ENCODE data around the gene STUM.
"Not testable (repeated sequence)": the region's sequence is repeated elsewhere in the genome, so short reads cannot be mapped to it uniquely, and the experiment has no call there.

STUM gene

GRCh38 chr1:226593541-226593940 lies 45.0 kb downstream of the STUM start:
- H3K36me3 ChIP-seq (ENCODE audit: control insufficient read depth, insufficient read depth, low read length): no peaks in the 10 kb centered on the region
- WGBS, 2 experiments: 87 to 88% methylated on average over 8 of the region's 8 CpGs
- no peaks in the 10 kb centered on the region for H3K4me1 ChIP-seq (ENCODE audit: control insufficient read depth, insufficient read depth, low read length)
- no peak overlapping the region for H3K4me3 ChIP-seq (ENCODE audit: insufficient read depth, low read depth, low read length)
- no peaks in the 10 kb centered on the region for H3K27me3 ChIP-seq (ENCODE audit: control insufficient read depth, insufficient read depth, low read length, poor library complexity, severe bottlenecking)
- no peak overlapping the region for H3K27ac ChIP-seq (ENCODE audit: insufficient read depth, low read depth, low read length, poor library complexity, severe bottlenecking)
- H3K9me3 ChIP-seq (ENCODE audit: control insufficient read depth, low read length): no peaks in the 10 kb centered on the region

- Histone ChIP-seq H3K9me3 (ENCODE audit: control insufficient read depth, low read length) (no peaks in the 10 kb centered on the region), H3K36me3 (ENCODE audit: control insufficient read depth, insufficient read depth, low read length) (no peaks in the 10 kb centered on the region), H3K4me3 (ENCODE audit: insufficient read depth, low read depth, low read length) (no peak overlapping the region), H3K4me1 (ENCODE audit: control insufficient read depth, insufficient read depth, low read length) (no peaks in the 10 kb centered on the region), H3K27ac (ENCODE audit: insufficient read depth, low read depth, low read length, poor library complexity, severe bottlenecking) (no peak overlapping the region), H3K27me3 (ENCODE audit: control insufficient read depth, insufficient read depth, low read length, poor library complexity, severe bottlenecking) (no peaks in the 10 kb centered on the region)
- 93 to 94% methylated on average over 16 of the region's 16 CpGs for WGBS, 2 experiments
Measured at GRCh38 chr1:226596531-226597165, 48.1 kb downstream of the STUM start.

- H3K4me3 ChIP-seq (ENCODE audit: insufficient read depth, low read depth, low read length): no peak overlapping the region
- no peaks in the 10 kb centered on the region for H3K9me3 ChIP-seq (ENCODE audit: control insufficient read depth, low read length)
- H3K27me3 ChIP-seq (ENCODE audit: control insufficient read depth, insufficient read depth, low read length, poor library complexity, severe bottlenecking): no peaks in the 10 kb centered on the region
- 89 to 93% methylated on average over 5 of the region's 5 CpGs for WGBS, 2 experiments
- no peaks in the 10 kb centered on the region for H3K36me3 ChIP-seq (ENCODE audit: control insufficient read depth, insufficient read depth, low read length)
- H3K27ac ChIP-seq (ENCODE audit: insufficient read depth, low read depth, low read length, poor library complexity, severe bottlenecking): no peak overlapping the region
- peaks cover 5% of the 10 kb centered on the region for H3K4me1 ChIP-seq (ENCODE audit: control insufficient read depth, insufficient read depth, low read length)
Measured at GRCh38 chr1:226597616-226598454, 49.3 kb downstream of the STUM start.

- H3K4me3 ChIP-seq (ENCODE audit: insufficient read depth, low read depth, low read length): no peak overlapping the region
- no peaks in the 10 kb centered on the region for H3K9me3 ChIP-seq (ENCODE audit: control insufficient read depth, low read length)
- H3K4me1 ChIP-seq (ENCODE audit: control insufficient read depth, insufficient read depth, low read length): peaks cover 6% of the 10 kb centered on the region
- WGBS, 2 experiments: 88 to 94% methylated on average over 2 of the region's 2 CpGs
- H3K27ac ChIP-seq (ENCODE audit: insufficient read depth, low read depth, low read length, poor library complexity, severe bottlenecking): no peak overlapping the region
- no peaks in the 10 kb centered on the region for H3K27me3 ChIP-seq (ENCODE audit: control insufficient read depth, insufficient read depth, low read length, poor library complexity, severe bottlenecking)
- H3K36me3 ChIP-seq (ENCODE audit: control insufficient read depth, insufficient read depth, low read length): no peaks in the 10 kb centered on the region
Measured at GRCh38 chr1:226598455-226598849, 49.9 kb downstream of the STUM start.

- not testable (repeated sequence) for H3K36me3 ChIP-seq (ENCODE audit: control insufficient read depth, insufficient read depth, low read length); H3K27me3 ChIP-seq (ENCODE audit: control insufficient read depth, insufficient read depth, low read length, poor library complexity, severe bottlenecking); H3K27ac ChIP-seq (ENCODE audit: insufficient read depth, low read depth, low read length, poor library complexity, severe bottlenecking); H3K4me3 ChIP-seq (ENCODE audit: insufficient read depth, low read depth, low read length); H3K9me3 ChIP-seq (ENCODE audit: control insufficient read depth, low read length)
- 99 to 100% methylated on average over 3 of the region's 3 CpGs for WGBS, 2 experiments
- peaks cover 11% of the 10 kb centered on the region for H3K4me1 ChIP-seq (ENCODE audit: control insufficient read depth, insufficient read depth, low read length)
Measured at GRCh38 chr1:226598955-226599354, 50.4 kb downstream of the STUM start.

- Histone ChIP-seq H3K9me3 (ENCODE audit: control insufficient read depth, low read length) (no peaks in the 10 kb centered on the region), H3K27ac (ENCODE audit: insufficient read depth, low read depth, low read length, poor library complexity, severe bottlenecking) (no peak overlapping the region), H3K36me3 (ENCODE audit: control insufficient read depth, insufficient read depth, low read length) (no peaks in the 10 kb centered on the region), H3K4me3 (ENCODE audit: insufficient read depth, low read depth, low read length) (no peak overlapping the region), H3K27me3 (ENCODE audit: control insufficient read depth, insufficient read depth, low read length, poor library complexity, severe bottlenecking) (no peaks in the 10 kb centered on the region), H3K4me1 (ENCODE audit: control insufficient read depth, insufficient read depth, low read length) (peaks cover 19% of the 10 kb centered on the region)
Measured at GRCh38 chr1:226599636-226600238, 51.2 kb downstream of the STUM start.

GRCh38 chr1:226600254-226600653 lies 51.7 kb downstream of the STUM start:
- Histone ChIP-seq H3K4me3 (ENCODE audit: insufficient read depth, low read depth, low read length) (no peak overlapping the region), H3K36me3 (ENCODE audit: control insufficient read depth, insufficient read depth, low read length) (no peaks in the 10 kb centered on the region), H3K27me3 (ENCODE audit: control insufficient read depth, insufficient read depth, low read length, poor library complexity, severe bottlenecking) (no peaks in the 10 kb centered on the region), H3K27ac (ENCODE audit: insufficient read depth, low read depth, low read length, poor library complexity, severe bottlenecking) (no peak overlapping the region), H3K9me3 (ENCODE audit: control insufficient read depth, low read length) (no peaks in the 10 kb centered on the region), H3K4me1 (ENCODE audit: control insufficient read depth, insufficient read depth, low read length) (peaks cover 23% of the 10 kb centered on the region)
- 87% methylated on average over 4 of the region's 4 CpGs for WGBS, 2 experiments

- Histone ChIP-seq H3K4me3 (ENCODE audit: insufficient read depth, low read depth, low read length) (no peak overlapping the region), H3K36me3 (ENCODE audit: control insufficient read depth, insufficient read depth, low read length) (no peaks in the 10 kb centered on the region), H3K27ac (ENCODE audit: insufficient read depth, low read depth, low read length, poor library complexity, severe bottlenecking) (no peak overlapping the region), H3K4me1 (ENCODE audit: control insufficient read depth, insufficient read depth, low read length) (peaks cover 32% of the 10 kb centered on the region), H3K9me3 (ENCODE audit: control insufficient read depth, low read length) (no peaks in the 10 kb centered on the region), H3K27me3 (ENCODE audit: control insufficient read depth, insufficient read depth, low read length, poor library complexity, severe bottlenecking) (no peaks in the 10 kb centered on the region)
- 90% methylated on average over 9 of the region's 9 CpGs for WGBS, 2 experiments
Measured at GRCh38 chr1:226601456-226601855, 52.9 kb downstream of the STUM start.

GRCh38 chr1:226602186-226603021 lies 53.8 kb downstream of the STUM start:
- Histone ChIP-seq H3K9me3 (ENCODE audit: control insufficient read depth, low read length) (no peaks in the 10 kb centered on the region), H3K4me1 (ENCODE audit: control insufficient read depth, insufficient read depth, low read length) (peaks cover 35% of the 10 kb centered on the region), H3K36me3 (ENCODE audit: control insufficient read depth, insufficient read depth, low read length) (no peaks in the 10 kb centered on the region), H3K27ac (ENCODE audit: insufficient read depth, low read depth, low read length, poor library complexity, severe bottlenecking) (no peak overlapping the region), H3K4me3 (ENCODE audit: insufficient read depth, low read depth, low read length) (no peak overlapping the region), H3K27me3 (ENCODE audit: control insufficient read depth, insufficient read depth, low read length, poor library complexity, severe bottlenecking) (no peaks in the 10 kb centered on the region)
- WGBS, 2 experiments: 92 to 94% methylated on average over 24 of the region's 24 CpGs

Measured in ectodermal cell (in vitro differentiated cells).